ENCODE data around the gene RNF146.

DNA sequence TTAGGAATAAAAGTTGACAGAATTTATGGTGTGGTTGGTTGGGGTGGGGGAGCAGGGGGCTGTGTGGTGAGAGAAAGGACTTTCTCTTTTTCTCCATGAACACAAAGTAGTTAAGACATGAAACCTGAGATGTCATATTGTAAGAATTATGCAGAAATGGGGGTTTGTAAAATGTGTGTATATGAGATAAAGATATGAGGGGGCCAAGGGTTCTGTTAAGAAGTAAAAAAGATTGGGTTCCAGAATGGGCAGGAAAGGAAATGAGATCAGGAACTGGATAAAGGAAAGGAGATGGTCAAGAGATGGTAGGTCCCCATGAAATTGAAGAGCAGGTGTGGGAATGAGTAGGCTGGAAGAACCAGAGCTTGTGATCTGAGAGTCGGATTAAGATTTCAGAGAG is 9.7 kb downstream of the RNF146 start:
- TF ChIP-seq, protein P1, sequence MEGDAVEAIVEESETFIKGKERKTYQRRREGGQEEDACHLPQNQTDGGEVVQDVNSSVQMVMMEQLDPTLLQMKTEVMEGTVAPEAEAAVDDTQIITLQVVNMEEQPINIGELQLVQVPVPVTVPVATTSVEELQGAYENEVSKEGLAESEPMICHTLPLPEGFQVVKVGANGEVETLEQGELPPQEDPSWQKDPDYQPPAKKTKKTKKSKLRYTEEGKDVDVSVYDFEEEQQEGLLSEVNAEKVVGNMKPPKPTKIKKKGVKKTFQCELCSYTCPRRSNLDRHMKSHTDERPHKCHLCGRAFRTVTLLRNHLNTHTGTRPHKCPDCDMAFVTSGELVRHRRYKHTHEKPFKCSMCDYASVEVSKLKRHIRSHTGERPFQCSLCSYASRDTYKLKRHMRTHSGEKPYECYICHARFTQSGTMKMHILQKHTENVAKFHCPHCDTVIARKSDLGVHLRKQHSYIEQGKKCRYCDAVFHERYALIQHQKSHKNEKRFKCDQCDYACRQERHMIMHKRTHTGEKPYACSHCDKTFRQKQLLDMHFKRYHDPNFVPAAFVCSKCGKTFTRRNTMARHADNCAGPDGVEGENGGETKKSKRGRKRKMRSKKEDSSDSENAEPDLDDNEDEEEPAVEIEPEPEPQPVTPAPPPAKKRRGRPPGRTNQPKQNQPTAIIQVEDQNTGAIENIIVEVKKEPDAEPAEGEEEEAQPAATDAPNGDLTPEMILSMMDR (IDR thresholded peaks at IDR 0.05; ENCODE audit: insufficient read depth, low read length), result no peak
- TF ChIP-seq POLR2AphosphoS5 (IDR thresholded peaks at IDR 0.05; ENCODE audit: low read depth) (no peak), SPI1 (IDR thresholded peaks at IDR 0.05; ENCODE audit: borderline replicate concordance, low read depth) (no peak)
- TF ChIP-seq, protein P2, sequence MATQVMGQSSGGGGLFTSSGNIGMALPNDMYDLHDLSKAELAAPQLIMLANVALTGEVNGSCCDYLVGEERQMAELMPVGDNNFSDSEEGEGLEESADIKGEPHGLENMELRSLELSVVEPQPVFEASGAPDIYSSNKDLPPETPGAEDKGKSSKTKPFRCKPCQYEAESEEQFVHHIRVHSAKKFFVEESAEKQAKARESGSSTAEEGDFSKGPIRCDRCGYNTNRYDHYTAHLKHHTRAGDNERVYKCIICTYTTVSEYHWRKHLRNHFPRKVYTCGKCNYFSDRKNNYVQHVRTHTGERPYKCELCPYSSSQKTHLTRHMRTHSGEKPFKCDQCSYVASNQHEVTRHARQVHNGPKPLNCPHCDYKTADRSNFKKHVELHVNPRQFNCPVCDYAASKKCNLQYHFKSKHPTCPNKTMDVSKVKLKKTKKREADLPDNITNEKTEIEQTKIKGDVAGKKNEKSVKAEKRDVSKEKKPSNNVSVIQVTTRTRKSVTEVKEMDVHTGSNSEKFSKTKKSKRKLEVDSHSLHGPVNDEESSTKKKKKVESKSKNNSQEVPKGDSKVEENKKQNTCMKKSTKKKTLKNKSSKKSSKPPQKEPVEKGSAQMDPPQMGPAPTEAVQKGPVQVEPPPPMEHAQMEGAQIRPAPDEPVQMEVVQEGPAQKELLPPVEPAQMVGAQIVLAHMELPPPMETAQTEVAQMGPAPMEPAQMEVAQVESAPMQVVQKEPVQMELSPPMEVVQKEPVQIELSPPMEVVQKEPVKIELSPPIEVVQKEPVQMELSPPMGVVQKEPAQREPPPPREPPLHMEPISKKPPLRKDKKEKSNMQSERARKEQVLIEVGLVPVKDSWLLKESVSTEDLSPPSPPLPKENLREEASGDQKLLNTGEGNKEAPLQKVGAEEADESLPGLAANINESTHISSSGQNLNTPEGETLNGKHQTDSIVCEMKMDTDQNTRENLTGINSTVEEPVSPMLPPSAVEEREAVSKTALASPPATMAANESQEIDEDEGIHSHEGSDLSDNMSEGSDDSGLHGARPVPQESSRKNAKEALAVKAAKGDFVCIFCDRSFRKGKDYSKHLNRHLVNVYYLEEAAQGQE (IDR thresholded peaks at IDR 0.05; ENCODE audit: insufficient replicate concordance, low read depth), result no peak

Measured in HL-60 (cell line).